ENCODE data around the gene OVCH1.
"Not testable (repeated sequence)": the region's sequence is repeated elsewhere in the genome, so short reads cannot be mapped to it uniquely, and the experiment has no call there.

OVCH1 gene

DNA sequence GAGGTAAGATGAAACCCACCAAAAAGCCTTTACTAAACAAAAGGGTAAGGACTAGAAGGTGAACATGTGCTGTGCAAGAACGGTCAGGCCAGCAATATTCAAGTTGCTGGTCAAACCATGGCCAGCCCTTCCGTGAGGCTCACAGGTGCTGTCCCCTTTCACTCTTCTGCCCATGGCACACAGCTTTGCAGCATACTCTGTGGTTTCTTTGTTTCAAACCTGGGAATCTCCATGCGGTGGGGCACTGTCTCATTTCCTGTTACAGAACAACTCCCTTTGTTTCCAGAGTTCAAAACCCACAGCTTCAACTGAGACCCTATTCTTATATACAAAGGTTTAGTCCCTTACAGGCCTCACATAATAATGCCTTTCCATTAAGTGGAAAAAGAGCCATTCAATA is 1.7 kb upstream of the OVCH1 start:
- DNase-seq = no peak

DNA sequence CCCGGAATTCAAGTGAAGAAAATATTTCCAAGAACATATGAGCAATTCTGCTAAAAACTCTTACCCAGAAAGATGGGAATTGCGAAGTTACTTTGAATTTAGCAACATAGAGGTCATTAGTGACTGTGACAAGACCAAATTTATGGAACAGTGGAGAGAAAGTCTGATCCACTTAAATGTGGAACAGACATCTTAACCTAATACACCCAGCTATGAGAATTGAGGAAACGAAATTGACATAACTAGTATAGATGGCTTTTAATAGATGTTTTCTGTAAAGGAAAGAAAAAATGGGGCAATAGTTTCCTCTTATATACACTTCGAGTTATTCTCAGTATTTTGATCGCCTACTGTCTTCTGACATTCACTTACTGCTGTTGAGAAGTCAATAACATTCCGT is 4.6 kb downstream of the OVCH1 start:
- DNase-seq = no peak

DNA sequence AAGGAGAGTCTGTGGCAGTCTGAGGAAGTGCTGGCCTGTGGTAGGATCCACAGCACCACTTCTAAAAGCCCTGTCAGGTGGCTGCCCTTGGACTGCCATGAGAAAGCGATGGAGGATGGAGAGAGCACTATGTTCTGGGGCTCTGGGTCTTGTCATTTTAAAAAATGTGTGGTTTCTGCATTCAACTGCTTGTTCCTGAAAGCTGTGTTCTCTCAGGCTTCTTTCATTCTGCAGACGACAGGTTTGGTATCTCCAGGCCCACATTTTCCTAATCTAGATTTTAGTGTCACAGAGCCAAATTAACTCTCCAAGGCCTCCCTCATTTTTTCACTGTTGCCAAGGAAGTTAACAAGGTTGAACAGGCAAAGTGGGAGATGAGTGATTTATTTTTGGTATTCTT is 10.5 kb downstream of the OVCH1 start:
- no peak for DNase-seq

DNA sequence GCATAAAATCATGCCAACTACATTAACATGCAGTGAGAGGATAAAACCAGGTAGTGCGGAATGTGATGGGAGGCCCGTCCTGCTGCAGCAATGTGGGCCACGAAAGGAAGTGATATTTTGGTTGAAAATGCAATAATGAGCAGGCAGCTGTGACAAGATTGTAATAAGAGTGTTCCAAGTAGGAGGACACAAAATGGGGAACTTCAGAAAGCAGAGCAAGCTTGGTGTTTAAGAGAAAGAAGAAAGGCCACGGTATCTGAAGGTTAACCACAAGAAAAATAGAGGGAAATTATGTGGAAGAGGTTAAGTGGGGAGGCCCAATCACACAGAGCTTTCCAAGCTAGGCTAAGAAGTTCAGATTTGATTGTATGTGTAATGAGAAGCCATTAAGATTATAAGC is 34.3 kb downstream of the OVCH1 start:
- no peak for DNase-seq

DNA sequence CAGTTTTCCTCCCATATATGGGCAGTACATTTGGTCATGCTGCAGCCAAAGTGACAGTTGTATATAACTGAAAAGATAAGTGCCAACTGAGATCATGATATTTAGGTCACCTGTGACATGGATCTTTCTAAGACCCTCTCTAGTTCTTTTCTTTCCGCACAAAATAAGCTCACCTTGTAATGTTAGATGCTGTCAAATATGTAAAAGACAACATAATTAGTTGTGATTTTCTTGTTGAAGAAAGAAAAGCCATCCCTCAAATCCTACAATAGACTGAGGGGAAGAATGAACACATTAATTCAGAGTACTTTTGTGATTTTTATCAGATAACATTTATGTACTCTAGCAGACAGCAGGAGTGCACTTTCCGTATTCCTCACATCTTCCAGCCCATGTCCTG is 37.4 kb downstream of the OVCH1 start:
- DNase-seq = no peak

DNA sequence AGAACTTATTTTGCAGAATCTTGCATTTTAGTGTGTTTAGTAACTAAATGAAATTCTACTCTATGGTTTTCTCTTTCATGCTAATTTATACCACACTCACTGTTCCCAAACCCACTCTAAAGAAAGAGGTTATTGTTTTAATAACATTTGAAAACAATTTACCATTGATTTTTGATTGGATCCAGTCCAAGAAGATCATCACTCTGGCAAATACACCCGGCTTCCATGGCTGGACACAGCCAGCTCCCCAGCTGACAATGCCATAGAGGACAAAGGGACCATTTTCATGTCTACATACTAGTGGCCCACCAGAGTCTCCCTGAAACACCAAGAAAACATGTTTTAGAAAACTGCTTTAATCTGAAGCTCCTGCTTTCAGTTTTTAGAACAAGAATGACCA is 42.4 kb downstream of the OVCH1 start:
- DNase-seq = no peak

DNA sequence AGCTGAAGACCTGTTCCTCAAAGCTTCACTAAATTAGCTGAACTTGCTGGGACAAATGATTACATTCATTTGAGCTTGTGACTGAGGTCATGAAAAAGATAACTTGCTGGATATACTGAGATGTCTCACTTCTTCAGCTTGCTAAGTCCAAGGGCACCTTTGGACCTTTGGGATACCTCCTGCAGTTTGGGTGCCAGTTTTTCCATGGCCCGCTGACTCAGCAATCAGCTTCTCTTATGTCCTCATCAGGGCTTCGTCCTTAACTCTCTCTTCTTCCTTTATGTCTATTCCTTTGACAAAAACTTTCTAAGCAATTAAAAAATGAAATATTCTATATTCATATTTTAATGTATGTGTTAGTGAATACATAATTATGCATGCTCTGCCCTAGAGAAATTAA is 45.6 kb downstream of the OVCH1 start:
- no peak for DNase-seq

DNA sequence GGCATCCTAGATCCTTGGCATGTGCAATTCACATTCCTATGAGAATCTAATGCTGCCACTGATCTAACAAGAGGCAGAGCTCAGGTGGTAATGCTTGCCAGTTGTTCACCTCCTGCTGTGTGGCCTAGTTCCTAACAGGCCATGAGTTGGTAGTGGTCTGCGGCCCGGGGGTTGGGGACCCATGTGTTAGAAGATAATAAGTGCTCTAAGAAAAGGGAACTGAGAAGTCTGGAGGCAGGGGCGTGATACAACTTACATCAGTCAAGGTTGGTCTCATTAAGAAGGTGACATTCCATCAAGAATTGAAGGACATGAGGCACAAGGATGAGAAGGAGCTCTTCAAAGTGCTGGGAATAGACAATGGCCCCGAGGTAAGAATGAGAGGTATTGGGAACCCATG is 49.3 kb downstream of the OVCH1 start:
- DNase-seq = no peak

DNA sequence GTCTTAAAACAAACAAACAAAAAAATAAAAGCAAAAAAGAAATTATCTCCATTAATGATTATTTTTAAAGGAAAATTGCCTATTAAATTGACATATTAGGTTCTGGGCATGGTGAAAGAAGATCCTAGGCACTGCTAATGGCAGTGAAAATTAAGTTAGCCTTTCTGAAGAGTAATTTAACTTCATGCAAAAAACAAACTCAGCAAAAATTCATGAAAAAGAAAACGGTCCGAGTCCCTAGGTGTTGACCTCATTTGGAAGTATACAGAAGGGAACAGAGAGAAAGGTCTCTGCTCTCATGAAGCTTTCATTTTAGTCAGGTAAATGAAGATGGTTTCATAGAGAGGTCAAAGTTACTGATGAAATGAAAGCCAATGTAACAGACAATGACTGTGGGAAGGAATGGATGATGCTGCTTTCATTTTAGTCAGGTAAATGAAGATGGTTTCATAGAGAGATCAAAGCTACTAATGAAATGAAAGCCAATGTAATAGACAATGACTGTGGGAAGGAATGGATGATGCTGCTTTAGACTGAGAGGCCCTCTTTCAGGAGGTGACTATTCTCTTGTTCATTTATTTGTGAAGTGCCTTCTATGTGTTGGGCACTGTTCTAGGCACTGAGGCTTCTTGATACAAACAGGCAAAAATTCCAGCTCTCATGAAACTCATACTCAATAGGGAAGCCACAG is 50.1 kb downstream of the OVCH1 start:
- DNase-seq = no peak

DNA sequence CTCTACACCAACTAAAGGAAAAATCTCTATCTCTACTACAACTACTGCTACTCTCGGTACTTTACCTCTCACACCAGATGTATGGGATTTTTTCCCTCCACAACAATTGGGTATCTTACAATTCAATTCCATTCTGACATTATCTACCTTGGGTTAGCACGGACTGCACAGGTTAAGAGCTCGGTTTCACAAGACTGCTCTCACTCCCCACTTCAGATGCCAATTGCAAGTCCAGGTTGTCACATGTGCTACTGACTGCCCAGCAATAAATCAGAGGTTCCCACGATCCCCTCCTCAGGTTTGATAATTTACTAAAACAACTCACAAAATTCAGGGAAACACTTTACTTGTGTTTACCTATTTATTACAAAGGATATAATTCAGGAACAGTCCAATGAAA is 58.0 kb downstream of the OVCH1 start:
- no peak for DNase-seq

DNA sequence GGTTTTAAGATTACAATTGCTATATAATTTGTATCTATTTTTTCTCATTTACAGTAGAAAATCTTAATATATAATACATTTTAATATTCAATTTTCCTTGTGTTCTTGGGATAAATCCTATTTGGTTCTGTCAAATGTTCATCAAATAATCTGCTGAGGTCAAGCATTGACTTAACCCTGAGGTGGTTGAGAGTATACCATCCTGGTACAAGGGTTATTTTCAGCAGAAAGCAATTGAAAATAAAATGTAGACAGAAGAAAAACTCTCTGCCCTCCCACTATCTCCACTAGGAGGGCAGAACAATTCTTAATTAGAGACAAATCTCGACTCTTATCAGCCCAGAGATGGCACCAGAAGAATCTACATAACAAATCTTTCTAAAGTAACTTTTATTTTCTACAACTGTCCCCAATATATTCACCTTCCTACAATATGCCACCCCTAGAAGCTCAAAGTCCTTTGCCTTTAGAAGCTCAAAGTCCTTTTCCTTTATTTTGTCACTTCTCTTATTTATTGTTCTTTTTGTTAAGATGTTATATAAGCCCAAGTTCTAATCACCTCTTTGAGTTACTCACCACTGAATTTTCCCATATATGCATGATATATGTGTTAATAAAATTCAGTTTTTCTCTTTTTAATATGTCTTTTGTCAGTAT is 58.6 kb downstream of the OVCH1 start:
- no peak for DNase-seq

DNA sequence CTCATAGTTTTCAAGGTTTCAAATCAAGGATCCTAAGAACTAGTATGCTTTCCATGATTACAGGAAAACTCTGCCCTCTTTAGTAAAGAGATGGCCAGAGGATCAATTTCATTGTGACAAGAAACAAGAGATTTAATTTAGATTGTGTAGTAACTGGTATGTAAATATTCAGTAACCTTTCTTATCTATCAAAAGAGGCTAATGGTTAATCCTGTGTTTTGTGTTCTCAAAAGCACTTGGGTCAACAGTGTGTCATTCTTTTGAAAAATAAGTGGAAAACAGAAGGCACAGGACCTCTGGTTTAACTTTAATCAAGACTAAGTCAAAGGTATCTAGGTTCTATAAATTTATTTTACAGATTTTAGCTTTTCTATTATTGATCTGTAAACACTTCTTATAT is 59.9 kb downstream of the OVCH1 start:
- DNase-seq = no peak

DNA sequence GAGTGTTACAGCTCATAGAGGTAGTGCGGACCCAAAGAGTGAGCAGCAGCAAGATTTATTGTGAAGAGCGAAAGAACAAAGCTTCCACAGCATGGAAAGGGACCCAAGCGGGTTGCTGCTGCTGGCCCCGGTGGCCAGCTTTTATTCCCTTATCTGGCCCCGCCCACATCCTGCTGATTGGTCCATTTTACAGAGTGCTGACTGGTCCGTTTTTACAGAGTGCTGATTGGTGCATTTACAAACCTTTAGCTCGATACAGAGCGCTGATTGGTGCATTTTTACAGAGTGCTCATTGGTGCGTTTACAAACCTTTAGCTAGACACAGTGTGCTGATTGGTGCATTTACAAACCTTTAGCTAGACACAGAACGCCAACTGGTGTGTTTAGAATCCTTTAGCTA is 60.7 kb downstream of the OVCH1 start:
- not testable (repeated sequence) for DNase-seq

DNA sequence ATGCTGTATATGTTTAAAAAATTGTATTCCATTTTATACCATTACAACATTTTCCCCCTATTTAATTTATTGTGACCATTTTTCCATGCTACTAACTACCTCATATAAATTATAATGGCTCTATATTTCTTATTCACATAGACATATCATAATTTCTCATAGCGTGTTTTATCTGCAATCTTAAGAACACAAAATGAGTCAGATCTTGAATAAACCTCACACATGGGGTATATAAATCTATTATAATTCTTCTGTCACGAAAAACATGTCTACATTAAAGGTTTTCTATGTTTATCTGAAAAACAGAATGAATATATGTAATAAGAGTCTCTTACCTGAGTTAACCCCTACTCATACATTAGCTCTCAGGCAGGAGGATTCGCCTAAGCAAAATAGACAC is 66.0 kb downstream of the OVCH1 start:
- no peak for DNase-seq

DNA sequence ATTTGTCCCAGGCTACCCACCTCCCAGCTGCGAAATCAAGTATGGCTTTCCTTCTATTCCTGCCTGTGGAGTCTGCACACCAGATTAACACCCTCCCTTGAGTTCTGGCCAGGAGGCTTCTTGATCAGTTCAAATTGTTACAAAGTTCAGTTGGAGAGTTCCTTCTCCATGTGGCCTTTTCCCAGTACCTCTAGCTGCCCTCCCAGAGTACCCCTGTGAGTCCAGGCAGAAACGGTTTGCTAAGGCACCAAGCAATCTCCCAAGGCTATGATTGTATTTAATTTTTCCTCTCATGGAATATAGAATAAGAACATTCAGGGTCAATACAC is 66.8 kb downstream of the OVCH1 start:
- no peak for DNase-seq

DNA sequence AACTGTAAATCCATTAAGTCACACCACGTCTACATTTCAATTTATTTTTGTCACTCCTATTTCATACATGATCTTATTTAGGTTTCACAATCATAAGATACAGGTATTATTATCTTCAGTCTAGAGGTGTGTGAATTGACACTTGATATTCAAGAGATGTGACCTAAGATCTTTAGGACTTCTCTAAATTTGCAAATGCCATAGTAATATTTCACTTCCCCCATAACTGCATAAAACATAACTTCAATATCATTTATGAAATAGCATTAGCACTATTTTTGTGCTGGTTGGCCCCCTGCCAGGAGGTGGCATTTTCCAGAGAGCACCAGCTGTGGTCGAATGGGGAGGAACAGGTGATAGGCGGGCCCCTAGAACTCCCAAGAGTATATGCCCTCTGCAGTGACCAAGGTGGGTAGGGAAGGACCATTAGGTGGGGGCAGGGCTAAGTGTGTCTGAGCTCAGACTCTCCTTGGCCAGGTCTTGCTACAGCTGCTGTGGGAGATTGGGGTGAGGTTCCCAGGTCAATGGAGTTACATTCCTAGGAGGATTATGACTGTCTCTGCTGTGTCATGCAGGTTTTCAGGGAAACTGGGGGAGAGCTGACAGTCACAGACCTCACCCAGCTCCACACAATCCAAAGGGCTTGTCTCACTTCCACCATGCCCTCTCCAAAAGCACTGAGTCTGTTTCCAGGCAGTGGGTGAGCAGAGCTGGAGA is 67.3 kb downstream of the OVCH1 start:
- no peak for DNase-seq

DNA sequence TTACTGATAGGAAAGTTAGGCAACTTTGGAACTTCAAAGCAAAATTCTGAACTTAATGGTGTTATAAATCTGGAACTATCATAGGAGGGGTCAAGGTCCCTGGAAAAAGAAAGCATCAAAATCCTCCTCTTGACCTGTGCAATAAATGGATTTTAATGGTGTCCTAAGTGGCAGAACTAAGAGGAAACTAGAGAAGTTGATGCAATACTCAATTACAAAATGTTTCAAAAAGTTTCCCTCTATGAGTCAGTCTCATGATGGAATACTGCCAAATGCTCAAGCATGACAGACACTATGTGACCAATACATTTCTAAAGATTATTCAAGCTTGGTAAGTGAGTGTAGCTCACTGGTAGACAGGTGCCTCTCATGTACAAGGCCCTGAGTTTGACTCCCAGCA is 68.9 kb downstream of the OVCH1 start:
- no peak for DNase-seq

DNA sequence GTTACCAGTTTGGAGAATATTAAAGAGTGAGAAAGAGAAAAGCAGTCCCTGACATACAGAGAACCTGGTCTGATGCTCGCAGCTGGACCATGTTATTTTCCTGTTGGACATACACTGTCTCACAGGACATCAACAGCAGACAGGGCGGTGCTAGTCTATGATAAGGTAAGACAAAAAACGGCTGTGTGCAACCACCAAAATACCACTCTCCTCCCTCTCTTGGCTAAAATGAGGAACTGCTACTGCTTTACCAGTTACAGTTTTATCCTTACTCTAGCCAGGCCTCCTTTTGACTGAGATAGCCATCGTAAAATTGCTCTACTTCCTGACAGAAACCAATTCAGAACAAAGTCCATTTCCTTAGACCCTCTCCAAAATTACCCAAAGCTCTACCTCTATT is 69.5 kb downstream of the OVCH1 start:
- no peak for DNase-seq

DNA sequence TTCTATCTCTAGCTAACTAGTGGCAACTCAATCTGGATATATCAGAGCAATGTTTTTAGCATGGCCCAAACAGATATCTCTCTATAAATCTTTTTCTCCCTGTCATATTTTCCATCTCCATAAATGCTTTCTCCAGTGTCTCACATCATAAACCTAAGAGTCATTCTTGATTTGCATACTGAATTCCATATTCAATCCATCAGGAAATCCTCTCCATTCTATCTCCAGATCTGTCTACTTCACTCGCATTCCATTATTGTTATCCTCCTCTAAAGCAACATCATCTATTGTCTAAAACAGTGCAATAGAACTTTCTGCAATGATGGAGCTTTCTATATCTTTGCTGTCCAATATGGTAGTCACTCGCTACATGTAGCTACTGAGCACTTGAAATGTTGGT is 71.0 kb downstream of the OVCH1 start:
- no peak for DNase-seq

DNA sequence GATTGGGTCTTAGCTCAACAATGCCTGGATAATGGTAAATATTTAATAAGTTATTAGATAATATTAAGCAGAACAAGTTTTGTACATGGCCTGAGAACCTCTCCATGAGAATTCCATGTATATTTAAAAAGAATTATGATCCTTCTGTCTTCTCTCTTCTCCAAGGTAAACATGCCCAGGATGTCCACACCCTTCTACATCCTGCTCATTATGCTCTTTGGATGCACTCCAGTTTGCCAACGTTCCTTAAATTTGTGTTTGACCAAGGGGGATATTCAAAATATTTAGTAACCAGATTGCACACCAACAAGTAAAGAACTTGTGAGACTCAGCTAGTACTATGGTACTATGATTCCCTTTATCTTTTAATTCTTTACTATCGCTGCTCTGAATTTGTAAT is 71.8 kb downstream of the OVCH1 start:
- DNase-seq = no peak

DNA sequence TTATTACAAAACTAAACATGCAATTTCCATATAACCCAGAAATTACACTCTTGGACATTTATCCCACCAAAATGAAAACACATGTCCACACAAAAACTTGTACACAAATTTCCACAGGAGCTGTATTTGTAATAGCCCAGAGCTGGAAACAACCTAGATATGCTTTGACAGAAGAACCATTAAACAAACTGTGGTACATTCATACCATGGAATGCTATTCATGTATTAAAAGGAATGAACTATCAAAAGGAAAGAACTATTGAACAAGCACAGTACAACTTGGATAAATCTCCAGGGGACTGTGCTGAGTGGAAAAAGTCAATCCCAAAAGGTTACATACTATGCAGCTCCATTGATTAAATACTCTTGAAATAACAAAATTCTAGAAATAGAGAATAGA is 80.7 kb downstream of the OVCH1 start:
- no peak for DNase-seq

DNA sequence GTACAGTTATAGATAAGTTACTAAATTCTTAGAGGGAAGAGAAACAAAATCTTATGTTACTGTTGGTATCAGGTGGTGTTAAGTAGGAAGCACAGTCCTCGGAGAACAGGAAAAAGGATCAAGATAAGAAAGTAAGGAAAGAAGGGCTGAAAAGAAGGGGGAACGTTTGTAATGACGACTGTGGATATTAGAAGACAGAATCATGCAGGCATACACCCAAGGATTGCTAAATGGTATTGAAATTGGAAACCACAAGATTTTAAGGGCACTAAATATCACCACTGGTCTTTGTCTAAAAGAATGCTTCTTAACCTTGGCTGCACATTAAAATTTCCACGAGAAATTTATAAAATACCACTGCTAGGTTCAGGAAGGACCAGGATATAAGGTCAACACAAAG is 82.4 kb downstream of the OVCH1 start:
- DNase-seq = no peak

DNA sequence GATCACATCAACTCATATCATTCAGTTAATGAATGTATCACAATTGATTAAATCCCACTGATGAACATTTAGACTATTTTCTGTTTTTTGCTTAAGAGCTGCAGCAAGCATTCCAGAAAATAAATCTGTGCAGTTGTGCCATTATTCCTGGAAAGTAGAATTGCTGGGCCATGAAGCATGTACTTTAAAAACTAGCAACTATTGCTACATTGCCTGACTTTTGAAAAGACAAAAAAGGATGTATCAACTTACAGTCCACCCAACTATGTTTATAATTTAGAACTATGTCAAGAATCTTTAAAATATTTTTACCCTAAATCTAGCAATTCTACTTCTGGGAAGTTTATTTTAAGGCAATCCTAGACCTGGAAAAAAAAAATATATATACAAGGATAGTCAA is 83.1 kb downstream of the OVCH1 start:
- DNase-seq = no peak

DNA sequence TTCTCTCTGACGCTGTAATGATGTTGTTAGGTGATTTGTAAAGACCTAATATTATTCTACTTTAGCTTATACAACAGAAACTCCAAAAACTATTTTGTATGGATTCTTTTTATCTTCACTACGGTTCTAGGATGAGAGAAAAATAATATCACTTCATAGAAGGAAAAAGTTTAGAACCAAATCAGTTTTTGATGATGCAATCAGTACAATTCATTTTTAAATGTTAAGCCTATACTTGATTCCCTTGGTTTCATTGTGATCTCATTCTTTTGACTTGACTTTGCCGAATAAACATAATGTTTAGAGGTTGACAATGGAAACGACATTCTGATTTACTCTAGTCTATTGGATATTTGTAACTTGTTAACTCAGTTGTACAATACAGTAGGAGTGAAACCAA is 91.9 kb downstream of the OVCH1 start:
- DNase-seq = no peak

DNA sequence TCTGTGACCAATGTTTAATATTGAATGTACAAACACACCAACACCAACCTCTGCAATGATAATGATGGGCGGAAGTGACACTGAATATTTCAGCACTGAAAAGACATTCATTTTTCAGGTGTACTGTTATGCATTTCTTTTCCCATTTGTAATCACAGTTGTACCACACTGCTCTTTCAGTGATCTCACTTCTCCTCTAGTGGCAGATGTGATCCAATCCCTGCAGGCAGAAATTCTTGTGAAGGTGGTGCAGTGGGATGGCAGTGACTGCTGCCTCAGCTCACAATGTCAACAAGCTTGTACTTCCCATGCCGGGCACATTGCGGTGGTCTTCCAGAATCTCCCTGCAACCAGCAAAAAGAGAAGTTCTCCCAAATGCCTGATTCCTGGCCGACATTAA is 93.5 kb downstream of the OVCH1 start:
- DNase-seq = no peak

All from NCI-H2081 (cell line).